Stimulated activated CD4-positive, alpha-beta T cell treated with anti-CD3 and anti-CD28 coated beads, TNF-alpha, amount 100 ng/mL, for 48 hours (primary cell): ENCODE measurements around the gene PCYT1A.
"Not testable (repeated sequence)": the region's sequence is repeated elsewhere in the genome, so short reads cannot be mapped to it uniquely, and the experiment has no call there.

Experiments used
- DNase-seq, 3 donors: peaks; one replicate each; pipeline ENCODE4 v3.0.0-alpha.2; 2020; ENCODE audit warnings: low read depth in 3 of 3

The PCYT1A gene

GRCh38 chr3:196287090-196287439 lies 461 bp downstream of the PCYT1A start:
- peak in 1 of 3 donors; percentile 27 for DNase-seq

- DNase-seq: no peak
These were observed 3.1 kb downstream of the PCYT1A start for GRCh38 chr3:196284396-196284795.

- no peak for DNase-seq
These were observed 5.6 kb downstream of the PCYT1A start for GRCh38 chr3:196281962-196282361.

- DNase-seq: no peak
These were observed 6.7 kb downstream of the PCYT1A start for GRCh38 chr3:196280689-196281440.

GRCh38 chr3:196275126-196275525 lies 12.4 kb downstream of the PCYT1A start:
- no peak for DNase-seq

GRCh38 chr3:196274585-196274984 lies 12.9 kb downstream of the PCYT1A start:
- DNase-seq: peak; percentile 44 to 60 (median 53)

- DNase-seq: no peak
These were observed 13.9 kb downstream of the PCYT1A start for GRCh38 chr3:196273655-196274054.

- DNase-seq: no peak
These were observed 14.7 kb downstream of the PCYT1A start for GRCh38 chr3:196272826-196273225.

GRCh38 chr3:196270499-196270898 lies 17.0 kb downstream of the PCYT1A start:
- no peak for DNase-seq

- DNase-seq: no peak
These were observed 19.0 kb downstream of the PCYT1A start for GRCh38 chr3:196268284-196269163.

- DNase-seq: no peak
These were observed 23.7 kb downstream of the PCYT1A start for GRCh38 chr3:196263819-196264218.

GRCh38 chr3:196260784-196261183 lies 26.7 kb downstream of the PCYT1A start:
- DNase-seq: no peak

- DNase-seq: no peak
These were observed 31.8 kb downstream of the PCYT1A start for GRCh38 chr3:196255776-196256175.

GRCh38 chr3:196254376-196255283 lies 32.9 kb downstream of the PCYT1A start:
- no peak for DNase-seq

- DNase-seq: no peak
These were observed 35.6 kb downstream of the PCYT1A start for GRCh38 chr3:196251918-196252317.

GRCh38 chr3:196246612-196247308 lies 40.8 kb downstream of the PCYT1A start:
- DNase-seq: no peak

- DNase-seq: not testable (repeated sequence)
These were observed 43.4 kb downstream of the PCYT1A start for GRCh38 chr3:196244166-196244565.

- DNase-seq: no peak
These were observed 45.8 kb downstream of the PCYT1A start for GRCh38 chr3:196241704-196242103.

GRCh38 chr3:196240424-196240823 lies 47.1 kb downstream of the PCYT1A start:
- no peak for DNase-seq

- DNase-seq: no peak
These were observed 48.6 kb downstream of the PCYT1A start for GRCh38 chr3:196238612-196239560.
